Effector CD8-positive, alpha-beta T cell (primary cell): ENCODE measurements around the gene ORM1.

Source experiments
- DNase-seq: peaks from one replicate; lab custom pipeline; 2025; lab: John Stamatoyannopoulos, UW

ORM1 gene

GRCh38 chr9:114287763-114288192 lies 35.1 kb upstream of the ORM1 start:
- DNase-seq = no peak

GRCh38 chr9:114288193-114289091 lies 34.5 kb upstream of the ORM1 start:
- DNase-seq = no peak

- DNase-seq = no peak
Measured at GRCh38 chr9:114289106-114289505, 33.8 kb upstream of the ORM1 start.

- DNase-seq = no peak
Measured at GRCh38 chr9:114289571-114290481, 33.1 kb upstream of the ORM1 start.

GRCh38 chr9:114290561-114290986 lies 32.3 kb upstream of the ORM1 start:
- no peak for DNase-seq

- peak; percentile 64 for DNase-seq
Measured at GRCh38 chr9:114291064-114291474, 31.8 kb upstream of the ORM1 start.

- no peak for DNase-seq
Measured at GRCh38 chr9:114291886-114292590, 30.9 kb upstream of the ORM1 start.

- DNase-seq = no peak
Measured at GRCh38 chr9:114294664-114295063, 28.2 kb upstream of the ORM1 start.

- DNase-seq = no peak
Measured at GRCh38 chr9:114296338-114296737, 26.6 kb upstream of the ORM1 start.

GRCh38 chr9:114299286-114300152 lies 23.4 kb upstream of the ORM1 start:
- no peak for DNase-seq

GRCh38 chr9:114300153-114300845 lies 22.6 kb upstream of the ORM1 start:
- DNase-seq = no peak

- no peak for DNase-seq
Measured at GRCh38 chr9:114300846-114301797, 21.8 kb upstream of the ORM1 start.

GRCh38 chr9:114301798-114302565 lies 20.9 kb upstream of the ORM1 start:
- DNase-seq = no peak

- DNase-seq = no peak
Measured at GRCh38 chr9:114302727-114303126, 20.2 kb upstream of the ORM1 start.

GRCh38 chr9:114303571-114303970 lies 19.3 kb upstream of the ORM1 start:
- DNase-seq = no peak

- DNase-seq = no peak
Measured at GRCh38 chr9:114303977-114304376, 18.9 kb upstream of the ORM1 start.

GRCh38 chr9:114304416-114305188 lies 18.3 kb upstream of the ORM1 start:
- no peak for DNase-seq

GRCh38 chr9:114307899-114308267 lies 15.0 kb upstream of the ORM1 start:
- DNase-seq = no peak
